ENCODE measurements around the gene ERN2.
"Not testable (repeated sequence)": the region's sequence is repeated elsewhere in the genome, so short reads cannot be mapped to it uniquely, and the experiment has no call there.

The ERN2 gene

GRCh38 chr16:23729503-23730424 lies 16.7 kb upstream of the ERN2 start:
- TF ChIP-seq, protein P1, sequence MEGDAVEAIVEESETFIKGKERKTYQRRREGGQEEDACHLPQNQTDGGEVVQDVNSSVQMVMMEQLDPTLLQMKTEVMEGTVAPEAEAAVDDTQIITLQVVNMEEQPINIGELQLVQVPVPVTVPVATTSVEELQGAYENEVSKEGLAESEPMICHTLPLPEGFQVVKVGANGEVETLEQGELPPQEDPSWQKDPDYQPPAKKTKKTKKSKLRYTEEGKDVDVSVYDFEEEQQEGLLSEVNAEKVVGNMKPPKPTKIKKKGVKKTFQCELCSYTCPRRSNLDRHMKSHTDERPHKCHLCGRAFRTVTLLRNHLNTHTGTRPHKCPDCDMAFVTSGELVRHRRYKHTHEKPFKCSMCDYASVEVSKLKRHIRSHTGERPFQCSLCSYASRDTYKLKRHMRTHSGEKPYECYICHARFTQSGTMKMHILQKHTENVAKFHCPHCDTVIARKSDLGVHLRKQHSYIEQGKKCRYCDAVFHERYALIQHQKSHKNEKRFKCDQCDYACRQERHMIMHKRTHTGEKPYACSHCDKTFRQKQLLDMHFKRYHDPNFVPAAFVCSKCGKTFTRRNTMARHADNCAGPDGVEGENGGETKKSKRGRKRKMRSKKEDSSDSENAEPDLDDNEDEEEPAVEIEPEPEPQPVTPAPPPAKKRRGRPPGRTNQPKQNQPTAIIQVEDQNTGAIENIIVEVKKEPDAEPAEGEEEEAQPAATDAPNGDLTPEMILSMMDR (IDR thresholded peaks at IDR 0.05; ENCODE audit: low read depth, low read length) = no peak
- no peak for DNase-seq (ENCODE audit: extremely low read depth, low read depth)

GRCh38 chr16:23728112-23728477 lies 15.1 kb upstream of the ERN2 start:
- TF ChIP-seq, protein P1 (IDR thresholded peaks at IDR 0.05; ENCODE audit: low read depth, low read length) = no peak
- no peak for DNase-seq (ENCODE audit: extremely low read depth, low read depth)

DNA sequence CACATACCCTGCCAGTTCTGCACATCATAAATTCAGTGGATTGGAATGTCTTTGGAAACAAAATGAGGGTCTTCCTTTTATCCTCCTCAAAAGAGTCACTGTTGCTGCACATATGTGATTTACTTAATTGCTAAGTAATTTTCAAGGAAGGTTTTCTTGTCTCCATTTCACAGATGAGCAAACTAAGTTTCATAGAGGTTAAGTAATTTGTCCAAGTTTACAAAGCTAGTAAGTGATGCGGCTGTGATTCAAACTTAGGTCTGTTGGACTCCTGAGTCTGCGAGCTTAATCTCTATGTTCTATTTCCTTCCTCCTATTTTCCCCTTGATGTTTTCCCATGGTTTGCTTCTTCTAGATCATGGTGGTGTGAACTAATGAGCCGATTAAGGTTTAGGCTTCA lies 13.7 kb upstream of the ERN2 start:
- TF ChIP-seq, protein P1 (IDR thresholded peaks at IDR 0.05; ENCODE audit: low read depth, low read length) = no peak
- DNase-seq (ENCODE audit: extremely low read depth, low read depth) = no peak

GRCh38 chr16:23724785-23725131 lies 11.7 kb upstream of the ERN2 start:
- no peak for DNase-seq (ENCODE audit: extremely low read depth, low read depth)
- TF ChIP-seq, protein P1 (IDR thresholded peaks at IDR 0.05; ENCODE audit: low read depth, low read length) = no peak

DNA sequence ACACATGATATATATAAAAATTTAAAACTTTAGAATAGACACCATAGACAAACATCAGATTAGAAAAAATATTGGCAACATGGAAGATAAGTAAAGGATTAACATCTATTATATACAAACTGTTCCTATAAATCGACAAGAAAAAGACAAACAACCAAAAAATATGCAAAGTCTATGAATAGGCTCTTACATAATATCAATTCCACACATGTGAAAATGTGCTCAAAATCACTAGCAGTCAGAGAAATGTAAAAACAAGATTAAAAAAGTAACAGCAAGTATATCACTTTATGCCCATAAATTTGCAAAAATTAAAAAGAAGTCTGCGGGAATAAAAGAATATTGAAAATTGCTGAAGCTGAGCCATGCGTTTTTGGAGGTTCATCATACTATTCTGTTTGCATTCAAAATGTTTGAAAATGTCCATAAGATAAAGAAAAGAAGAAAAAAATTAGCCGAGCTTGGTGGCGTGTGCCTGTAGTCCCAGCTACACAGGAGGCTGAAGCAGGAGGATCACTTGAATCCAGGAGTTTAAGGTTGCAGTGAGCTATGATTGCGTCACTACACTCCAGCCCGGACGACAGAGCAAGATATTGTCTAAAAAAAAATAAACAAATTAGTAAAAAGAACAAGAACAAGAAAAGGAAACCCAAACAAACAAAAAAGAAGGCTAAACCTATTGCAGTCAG lies 11.2 kb upstream of the ERN2 start:
- TF ChIP-seq, protein P1 (IDR thresholded peaks at IDR 0.05; ENCODE audit: low read depth, low read length) = no peak
- DNase-seq (ENCODE audit: extremely low read depth, low read depth) = no peak

DNA sequence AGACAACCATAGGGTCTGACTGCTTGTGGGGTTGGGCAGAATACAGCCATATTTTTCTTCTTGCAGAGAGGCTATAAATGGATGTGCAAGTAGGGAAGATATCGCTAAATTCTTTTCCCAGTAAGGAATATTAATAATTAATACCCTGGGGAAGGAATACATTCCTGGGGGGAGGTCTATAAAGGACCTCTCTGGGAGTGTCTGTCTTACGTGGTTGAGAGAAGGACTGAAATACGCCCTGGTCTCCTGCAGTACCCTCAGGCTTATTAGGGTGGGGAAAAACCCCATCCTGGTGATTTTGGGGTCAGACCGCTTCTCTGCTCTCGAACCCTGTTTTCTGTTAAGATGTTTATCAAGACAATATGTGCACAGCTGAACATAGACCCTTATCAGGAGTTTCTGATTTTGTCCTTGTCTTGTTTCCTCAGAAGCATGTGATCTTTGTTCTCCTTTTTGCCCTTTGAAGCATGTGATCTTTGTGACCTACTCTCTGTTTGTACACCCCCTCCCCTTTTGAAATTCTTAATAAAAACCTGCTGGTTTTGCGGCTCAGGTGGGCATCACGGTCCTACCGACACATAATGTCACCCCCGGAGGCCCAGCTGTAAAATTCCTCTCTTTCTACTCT lies 9.7 kb upstream of the ERN2 start:
- not testable (repeated sequence) for DNase-seq (ENCODE audit: extremely low read depth, low read depth)

DNA sequence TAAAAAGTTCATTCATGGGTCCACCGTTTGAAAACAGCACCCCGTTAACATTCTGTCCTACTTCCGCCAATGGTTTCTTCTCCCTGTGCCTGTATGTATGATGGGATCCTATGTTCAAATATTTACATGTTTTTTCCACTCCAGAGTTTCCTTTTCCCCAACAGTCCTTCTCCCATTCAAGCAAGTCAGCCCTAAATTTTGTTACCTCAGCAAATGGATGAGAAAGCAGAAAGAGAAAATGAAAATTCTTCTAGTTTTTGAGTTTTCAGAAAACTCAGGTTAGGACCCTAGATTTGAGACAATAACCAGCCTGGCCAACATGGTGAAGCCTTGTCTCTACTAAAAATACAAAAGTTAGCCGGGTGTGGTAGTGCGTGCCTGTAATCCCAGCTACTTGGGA lies 3.5 kb upstream of the ERN2 start:
- DNase-seq (ENCODE audit: extremely low read depth, low read depth) = no peak
- TF ChIP-seq, protein P1 (IDR thresholded peaks at IDR 0.05; ENCODE audit: low read depth, low read length) = no peak

All from AG09319 (cell line).